Brain pericyte (primary cell): Measurements from ENCODE around the gene CBX1.
"Not testable (repeated sequence)": the region's sequence is repeated elsewhere in the genome, so short reads cannot be mapped to it uniquely, and the experiment has no call there.

ENCODE experiments used
- DNase-seq: peaks from one replicate; pipeline ENCODE4 v3.0.0-alpha.2; 2012; ENCODE audit warnings: low read depth, low spot score

Gene CBX1

DNA sequence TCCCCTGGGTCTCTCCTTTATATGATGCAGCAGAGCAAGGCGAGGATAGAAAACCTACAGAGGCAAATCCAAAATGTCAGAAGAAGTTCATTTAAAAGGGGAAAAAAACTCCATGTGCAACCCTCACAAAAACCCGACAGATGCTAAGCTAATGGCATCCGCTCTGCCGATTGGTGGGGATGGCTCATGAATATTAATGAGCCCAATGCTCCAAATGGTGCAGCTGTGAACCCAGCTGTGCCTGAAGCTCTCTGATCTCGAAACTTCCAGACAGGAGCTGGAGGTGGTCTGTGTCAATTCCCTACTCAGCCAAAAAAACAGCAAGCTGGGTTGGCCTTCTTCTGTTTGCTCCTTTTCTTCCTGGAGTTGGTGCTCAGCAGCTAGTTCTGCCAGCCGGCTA is 21.8 kb upstream of the CBX1 start:
- DNase-seq, result no peak

DNA sequence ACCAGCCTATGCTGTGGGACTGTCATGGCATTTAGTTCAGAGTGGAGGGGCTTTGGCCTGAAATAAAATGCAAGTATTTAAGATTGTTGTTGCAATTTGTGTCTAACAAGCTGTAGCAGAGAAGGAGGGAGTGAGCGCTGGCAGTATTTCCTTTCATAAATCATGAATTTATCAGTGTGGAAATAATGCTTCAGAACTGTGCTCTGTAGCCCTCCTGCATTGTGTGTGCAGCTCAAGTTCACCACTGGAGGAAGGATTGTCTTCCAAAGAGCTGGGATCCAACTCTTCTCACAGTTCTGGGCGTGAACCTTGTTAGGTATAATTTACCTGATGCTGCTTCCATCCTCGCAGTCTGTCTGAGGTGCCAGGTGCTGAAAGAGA is 21.4 kb upstream of the CBX1 start:
- no peak for DNase-seq

DNA sequence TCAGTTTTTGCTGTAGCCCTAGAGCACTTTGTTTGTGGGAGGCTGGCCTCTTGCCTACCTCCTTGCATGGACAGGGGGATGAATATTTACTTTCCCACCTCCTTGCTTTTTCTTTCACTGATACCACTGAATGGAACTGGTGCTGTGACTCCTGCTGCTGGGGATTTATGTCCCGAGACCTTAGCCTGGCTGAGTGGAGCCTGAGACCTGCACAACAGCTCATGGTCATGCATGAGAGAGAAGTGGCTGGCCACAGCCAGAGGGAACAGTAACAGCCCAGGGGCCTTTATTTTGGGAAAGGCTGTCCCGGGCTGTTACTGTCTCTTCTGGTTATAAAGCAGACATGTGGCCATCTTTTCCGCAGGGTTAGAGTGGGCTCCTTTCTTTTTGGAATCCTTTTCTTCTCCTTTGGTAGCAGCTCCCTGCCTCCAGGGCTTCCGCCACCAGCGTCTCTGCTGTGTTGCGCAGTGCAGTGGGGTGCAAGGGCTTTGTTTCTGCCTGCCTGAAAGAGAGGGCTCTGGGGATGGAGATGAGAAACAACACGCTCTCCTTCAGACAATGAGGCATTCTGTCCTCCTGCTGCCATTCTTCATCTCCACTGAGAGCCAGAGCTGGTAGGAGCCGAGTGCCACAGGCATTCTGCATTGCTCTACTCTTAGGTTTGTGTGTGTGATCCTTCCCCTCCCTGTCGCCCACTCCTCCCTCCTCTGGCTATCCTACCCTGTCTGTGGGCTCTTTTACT is 20.8 kb upstream of the CBX1 start:
- DNase-seq, result no peak

DNA sequence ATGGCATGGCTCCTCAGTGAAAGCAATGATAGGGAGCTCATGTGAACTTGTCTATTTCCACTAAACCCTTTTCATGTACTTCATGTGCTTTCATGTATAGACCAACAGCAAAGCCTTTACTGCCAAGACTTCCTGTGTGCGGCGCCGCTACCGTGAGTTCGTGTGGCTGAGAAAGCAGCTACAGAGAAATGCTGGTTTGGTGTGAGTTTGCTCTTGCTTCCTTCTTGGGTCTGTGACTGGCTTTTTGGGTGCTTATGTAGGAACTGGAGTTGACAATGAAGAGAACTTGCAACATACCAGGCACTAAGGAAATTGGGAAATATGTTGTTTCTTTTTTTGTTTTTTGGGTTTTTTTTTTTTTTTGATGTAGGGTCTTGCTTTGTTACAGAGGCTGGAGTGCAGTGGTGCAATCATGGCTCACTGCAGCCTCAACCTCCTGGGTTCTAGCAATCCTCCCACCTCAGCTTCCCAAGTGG is 12.0 kb upstream of the CBX1 start:
- no peak for DNase-seq

DNA sequence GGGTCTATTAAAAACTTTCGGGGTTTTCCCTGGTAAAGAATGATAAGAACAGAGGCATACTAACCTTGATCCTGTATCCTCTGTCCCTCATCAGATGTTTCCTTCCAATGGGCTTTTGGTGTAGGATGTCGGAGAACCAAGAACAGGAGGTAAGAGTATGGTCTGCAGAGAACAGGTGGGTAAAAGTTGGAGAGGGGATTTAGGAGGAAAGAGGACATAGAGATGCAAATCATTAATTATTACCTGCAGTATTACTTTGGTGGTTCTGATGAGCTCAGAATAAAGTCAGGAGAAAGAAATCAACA is 10.6 kb upstream of the CBX1 start:
- DNase-seq, result no peak

DNA sequence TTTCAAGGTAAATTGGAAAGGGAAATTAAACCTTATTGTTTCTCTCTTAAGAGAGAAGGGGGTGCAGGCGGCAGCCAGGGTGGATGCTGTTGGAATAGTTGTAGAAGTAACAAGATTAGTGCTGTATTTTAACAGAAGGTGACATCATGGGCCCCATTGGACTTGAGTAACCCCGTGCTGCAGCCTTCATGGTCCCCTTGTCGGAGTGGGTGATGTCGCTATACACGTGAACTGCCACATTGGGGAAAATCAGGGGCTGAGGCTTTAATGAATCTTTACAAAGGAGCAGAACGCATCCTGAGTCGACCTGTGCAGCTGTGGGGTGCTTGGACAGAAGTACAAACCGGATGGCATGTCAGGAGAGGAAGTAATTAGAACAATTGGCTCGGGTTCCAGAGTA is 9.5 kb upstream of the CBX1 start:
- DNase-seq, result no peak

DNA sequence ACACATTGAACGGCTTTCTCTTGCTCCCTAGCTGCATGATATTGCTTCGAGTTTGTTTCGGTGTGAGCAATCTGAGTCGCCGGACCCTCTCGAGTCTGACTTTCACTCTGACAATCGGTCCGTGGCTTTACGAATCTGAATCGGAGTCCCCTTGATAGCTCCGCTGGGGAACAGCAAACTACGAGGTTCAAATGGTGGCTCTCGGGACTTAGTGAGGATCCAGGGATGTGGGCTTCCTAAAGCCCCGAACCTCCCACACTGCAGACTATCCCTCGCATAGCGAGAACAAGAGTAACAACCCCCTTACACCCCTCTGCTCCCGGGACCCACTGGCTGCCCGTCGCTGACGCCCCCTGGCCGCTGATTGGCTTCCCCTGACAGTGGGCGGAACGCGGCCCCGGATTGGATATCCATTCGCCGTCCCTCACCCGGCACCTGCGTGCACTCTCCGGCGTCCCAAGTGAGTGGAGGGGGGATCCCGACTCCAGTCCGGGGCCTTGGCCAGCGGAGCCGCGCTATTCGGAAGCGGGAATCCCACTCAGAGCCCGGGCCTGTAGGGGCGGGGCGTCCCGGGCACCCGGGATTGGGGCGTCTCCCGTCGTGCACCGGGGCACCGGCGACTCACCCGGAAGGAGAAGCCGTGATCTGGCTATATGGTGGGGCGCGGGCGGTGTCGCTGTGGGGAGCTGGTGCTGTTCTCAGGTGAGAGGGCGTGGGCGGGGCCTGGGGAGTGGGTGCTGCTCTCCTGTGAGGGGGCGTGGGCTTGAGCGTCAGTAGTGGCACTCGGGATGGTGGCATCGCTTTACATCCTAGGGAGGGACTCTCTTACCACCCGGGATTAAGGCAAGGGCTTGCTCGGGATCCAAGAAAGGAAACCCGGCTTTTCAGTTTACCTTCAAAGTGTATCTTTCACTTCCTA is 6.1 kb upstream of the CBX1 start, which contains the start of gene SNX11:
TSS of gene SNX11 (plus strand) at position 630 of the 919 bp plus-strand sequence. CDS start 4,278 bp downstream, outside the sequence.
- DNase-seq, result peak; percentile 48

DNA sequence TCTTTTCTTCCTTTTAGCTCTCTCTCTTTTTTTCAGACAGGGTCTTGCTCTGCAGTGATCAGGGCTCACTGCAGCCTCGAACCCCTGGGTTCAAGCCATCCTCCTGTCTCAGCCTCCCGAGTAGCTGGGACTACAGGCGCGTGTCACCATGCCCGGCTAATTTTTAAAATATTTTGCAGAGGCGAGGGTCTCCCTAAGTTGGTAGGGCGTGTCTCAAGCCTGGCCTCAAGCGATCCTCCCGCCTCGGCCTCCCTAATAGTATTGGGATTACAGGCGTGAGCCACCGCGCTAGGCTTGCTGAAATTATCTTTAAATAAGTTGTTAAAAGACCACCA is 5.5 kb upstream of the CBX1 start:
- DNase-seq, result no peak

DNA sequence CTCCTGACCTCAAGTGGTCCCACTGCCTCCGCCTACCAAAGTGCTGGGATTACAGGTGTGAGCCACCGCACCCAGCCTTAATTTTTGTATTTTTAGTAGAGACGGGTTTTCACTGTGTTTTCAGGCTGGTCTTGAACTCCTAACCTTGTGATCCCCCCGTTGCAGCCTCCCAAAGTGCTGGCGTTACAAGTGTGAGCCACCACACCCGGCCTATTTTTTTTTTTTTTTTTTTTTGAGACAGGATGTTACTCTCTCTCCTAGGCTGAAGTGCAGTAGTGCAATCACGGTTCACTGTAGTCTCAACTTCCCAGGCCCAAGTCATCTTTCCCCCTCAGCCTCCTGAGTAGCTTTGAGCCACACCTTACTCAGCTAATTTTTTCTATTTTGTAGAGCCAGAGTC is 3.2 kb upstream of the CBX1 start:
- no peak for DNase-seq

DNA sequence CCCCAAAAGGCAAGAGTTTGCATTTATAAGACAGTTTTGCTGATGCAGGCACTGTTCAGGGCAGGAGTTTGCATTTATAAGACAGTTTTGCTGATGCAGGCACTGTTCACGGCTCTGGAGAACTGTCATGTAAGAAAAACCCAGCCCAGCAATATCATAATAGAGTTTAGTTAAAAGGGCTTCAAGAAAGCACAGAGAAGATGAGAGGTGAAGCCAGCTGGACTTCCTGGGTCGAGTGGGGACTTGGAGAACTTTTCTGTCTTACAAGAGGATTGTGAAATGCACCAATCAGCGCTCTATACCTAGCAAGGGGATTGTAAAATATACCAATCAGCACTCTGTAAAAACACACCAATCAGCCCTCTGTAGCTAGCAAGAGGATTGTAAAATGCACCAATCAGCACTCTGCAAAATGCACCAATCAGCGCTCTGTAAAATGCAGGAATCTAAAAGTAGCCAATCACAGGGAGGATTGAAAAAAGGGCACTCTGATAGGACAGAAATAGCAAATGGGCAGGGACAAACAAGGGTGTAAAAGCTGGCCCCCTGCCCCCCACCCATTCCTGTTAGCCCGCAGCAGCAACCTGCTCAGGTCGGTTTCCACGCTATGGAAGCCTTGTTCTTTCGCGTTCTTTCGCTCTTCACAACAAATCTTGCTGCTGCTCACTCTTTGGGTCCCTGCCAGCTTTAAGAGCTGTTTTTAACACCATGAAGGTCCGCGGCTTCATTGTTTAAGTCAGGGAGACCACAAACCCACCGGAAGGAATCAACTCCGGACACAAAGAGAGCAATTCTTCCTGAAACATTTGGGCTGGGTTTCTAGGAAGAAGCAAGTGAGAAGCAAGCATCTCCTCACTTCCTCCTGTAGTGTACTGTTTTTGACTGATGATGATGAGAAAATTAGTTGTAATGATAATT is 1.8 kb upstream of the CBX1 start:
- DNase-seq, result no peak

DNA sequence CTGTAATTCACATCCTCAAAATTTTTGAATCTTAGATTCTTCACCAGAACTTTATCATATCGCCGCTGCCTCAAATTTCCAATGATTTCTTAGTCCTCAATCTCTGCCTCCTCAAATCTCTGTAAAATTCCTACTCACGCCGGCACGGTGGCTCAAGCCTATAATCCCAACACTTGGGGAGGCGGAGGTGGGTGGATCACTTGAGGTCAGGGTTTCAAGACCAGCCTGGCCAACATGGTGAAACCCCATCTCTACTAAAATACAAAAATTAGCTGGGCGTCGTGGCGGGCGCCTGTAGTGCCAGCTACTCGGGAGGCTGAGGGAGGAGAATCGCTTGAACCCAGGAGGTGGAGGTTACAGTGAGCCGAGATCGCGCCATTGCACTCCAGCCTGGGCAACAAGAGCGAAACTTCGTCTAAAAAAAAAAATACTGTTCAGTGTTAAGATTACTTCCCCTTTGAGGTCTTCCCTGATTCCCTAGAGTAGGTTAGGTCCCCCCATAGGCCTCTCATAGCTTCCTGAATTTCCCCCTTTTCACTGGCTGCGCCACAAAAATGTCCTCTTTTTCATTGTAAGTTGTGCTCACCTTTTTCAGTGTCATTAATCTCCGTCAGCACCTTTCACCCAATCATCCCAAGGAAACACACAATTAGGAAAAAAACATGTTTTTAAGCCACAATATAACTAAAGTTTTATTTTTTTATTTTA is 919 bp upstream of the CBX1 start:
- DNase-seq, result no peak

DNA sequence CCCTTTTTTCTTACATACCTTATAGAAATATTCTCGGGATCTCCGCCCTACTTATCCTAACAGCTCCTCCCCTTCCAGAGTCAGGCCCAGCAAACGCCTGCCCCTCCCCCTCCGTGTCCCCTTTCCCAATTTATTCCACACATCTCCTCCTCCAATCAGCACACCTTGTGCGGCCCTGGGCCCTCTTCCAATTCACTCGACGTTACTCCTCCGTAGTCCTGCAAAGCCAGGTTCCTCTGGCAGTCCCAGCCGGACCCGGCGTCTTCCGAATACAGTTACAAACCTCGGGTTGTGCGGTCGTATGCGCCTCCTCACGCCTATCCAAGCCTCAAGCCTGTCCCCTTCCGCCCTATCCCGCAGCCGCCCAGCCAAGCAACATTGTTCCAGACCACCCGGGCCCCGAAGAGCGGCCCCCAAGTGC is 677 bp downstream of the CBX1 start:
- DNase-seq, result no peak

DNA sequence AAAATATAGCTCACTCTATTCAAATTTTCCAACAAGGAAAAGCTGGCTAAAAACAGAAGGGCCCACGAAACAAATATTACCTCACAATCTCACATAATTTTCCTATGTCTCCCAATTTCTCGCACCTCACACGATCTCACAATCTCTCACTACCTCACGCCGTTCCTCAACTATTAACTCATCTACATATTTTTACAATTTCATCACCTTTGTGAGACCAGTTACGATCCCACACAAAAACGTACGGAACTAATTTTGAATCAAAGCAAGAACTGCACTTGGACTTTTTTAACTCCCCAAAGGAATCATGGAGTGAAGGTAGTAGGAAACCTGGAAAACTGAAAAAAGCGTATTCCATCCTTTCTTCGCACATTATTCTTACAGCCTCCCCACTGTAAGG is 1.1 kb downstream of the CBX1 start:
- no peak for DNase-seq

DNA sequence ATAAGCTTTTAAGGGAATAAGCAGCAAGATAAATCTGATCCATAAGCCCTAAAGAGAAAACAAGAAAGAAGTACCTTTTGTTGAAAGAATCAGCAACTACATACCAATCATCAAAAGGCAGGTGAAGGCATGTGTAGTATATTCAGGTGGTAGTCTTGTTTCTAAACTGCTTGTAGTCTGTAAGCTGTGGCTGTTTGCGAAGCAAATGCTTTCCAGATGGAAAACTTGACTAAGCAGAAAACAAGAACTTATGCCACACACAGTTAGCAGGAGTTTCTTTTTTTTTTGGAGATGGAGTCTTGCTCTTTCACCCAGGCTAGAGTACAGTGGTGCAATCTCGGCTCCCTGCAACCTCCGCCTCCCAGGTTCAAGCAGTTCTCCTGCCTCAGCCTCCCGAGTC is 5.7 kb downstream of the CBX1 start:
- DNase-seq, result no peak

DNA sequence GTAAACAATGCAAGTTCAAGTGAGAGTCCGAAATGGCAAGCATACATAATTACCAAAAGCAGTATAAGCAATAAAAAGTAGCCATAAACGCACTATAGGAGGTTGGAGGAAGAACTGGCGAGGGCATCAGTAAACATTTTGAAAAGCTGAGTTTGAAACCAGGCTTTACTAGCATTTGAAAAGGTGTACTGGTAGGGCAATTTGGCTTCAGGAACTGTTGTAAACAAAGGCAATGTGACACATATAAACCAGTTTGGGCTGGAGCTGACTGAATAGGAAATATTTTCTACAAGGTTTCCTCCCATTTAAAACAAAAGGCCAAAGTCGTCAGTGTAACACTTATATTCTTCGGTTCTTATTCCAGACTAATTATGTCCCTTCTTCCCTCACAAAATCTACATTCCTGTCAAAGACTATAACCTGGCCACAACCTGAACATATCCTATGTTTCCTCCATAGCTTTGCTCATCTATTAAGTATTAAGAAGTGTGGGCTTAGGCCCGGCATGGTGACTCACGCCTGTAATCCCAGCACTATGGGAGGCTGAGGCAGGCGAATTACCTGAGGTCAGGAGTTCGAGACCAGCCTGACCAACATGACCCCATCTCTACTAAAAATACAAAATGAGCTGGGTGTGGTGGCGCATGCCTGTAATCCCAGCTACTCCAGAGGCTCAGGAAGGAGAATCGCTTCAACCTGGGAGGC is 7.8 kb downstream of the CBX1 start:
- no peak for DNase-seq

DNA sequence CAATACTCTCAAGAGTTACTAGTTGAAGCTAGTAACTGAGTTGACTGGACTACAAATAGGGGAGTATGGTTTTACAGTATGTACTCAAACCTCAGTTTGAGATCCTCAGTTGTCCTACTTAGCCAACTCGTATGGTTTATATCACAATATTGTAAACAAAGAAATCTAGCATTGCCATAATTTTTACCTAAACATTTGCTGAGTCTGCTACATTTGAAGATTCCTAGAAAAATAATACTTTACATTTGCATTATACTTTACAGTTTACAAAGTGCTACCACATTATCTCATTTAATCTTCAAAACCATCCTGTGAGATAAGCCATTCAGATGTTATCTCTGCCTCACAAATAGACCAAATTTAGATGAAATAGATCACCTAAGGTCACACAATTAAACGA is 16.3 kb downstream of the CBX1 start:
- no peak for DNase-seq

DNA sequence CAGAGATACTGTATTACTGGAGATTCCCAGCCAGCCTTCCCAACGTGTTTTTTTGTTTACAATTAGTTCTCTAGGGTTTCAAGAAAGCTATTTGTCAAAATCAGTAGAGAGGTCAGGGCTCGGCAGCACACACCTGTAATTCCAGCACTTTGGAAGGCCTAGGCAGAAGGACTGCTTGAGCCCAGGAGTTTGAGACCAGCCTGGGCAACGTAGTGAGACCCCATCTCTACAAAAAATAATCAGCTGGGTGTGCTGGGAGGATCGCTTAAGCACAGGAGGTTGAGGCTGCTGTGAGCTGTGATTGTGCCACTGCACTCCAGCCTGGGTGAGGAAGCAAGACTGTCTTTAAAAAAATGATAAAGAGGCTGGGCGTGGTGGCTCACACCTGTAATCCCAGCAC is 19.4 kb downstream of the CBX1 start:
- no peak for DNase-seq

DNA sequence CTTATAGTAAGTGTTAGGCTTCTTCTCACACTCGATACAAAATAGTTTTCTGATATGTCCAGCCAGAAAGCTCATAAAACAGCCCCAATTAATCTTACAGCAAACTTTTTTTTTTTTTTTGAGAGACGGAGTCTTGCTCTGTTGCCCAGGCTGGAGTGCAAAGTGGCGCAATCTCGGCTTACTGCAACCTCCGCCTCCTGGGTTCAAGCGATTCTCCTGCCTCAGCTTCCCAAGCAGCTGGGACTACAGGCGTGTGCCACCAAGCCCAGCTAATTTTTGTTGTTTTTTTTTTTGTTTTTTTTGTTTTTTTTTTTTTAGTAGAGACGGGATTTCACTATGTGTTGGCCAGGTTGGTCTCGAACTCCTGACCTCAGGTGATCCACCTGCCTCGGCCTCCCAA is 24.1 kb downstream of the CBX1 start:
- DNase-seq, result not testable (repeated sequence)

DNA sequence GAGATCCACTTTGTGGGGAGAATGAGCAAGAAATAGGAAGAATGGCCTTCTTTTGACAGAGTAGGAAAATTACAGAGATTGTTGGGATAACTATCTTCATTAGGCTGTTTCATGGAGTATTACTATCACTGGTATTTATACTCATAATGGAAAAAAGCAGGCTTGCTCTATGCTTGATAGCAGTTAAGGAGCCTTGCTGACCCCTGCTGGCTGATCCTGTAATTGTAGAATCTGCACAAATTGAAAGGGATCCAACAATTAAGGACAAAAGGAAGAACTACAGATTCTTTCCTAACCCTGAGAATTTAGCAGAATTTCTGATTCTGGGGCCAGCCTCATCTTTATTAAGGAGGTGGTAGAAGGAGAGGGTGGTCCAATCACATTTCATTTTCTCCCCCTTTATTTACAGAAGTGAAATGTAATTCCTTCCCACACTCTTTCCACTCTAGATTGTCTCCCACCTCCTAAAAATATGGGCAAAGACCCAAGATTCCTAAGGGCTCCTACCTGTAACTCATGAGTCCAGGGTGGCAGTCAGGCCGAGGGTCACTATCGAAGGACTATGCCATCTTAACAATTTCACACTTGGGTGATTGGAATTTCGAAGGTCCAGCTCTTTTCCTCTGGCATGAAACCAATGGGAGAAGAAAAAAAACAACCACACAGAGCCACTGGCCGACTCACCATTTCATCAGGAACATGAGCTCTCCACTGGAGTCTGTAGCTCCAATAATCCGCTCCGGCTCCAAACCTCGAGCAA is 26.8 kb downstream of the CBX1 start:
- peak; percentile 51 for DNase-seq

DNA sequence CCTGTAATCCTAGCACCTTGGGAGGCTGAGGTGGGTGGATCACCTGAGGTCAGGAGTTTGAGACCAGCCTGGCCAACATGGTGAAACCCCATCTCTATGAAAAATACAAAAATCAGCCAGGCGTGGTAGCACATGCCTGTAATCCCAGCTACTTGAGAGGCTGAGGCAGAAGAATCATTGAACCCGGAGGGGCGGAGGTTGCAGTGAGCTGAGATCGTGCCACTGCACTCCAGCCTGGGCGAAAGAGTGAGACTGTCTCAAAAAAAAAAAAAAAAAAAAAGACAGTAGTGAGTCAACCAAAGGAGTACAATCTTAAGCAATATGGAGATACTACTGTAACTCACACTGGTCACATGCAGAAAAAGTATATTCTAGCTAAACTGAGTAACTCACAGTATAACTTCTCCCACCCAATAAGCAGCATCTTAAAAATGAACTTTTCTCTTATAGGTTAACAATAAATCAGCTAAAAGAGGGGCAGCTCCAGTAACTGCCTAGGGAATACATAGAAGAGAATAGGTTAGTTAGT is 27.6 kb downstream of the CBX1 start:
- DNase-seq, result not testable (repeated sequence)
